ENCODE data around the gene PHF21A. TPM values are rescaled to one million over a fixed set of nuclear protein-coding genes. Genes with fewer than 3 reads are reported as not detected.

Gene PHF21A
- total RNA-seq, 4 donors from 2014 or later, result 28.5 to 53.9 (median 42.2) TPM

DNA sequence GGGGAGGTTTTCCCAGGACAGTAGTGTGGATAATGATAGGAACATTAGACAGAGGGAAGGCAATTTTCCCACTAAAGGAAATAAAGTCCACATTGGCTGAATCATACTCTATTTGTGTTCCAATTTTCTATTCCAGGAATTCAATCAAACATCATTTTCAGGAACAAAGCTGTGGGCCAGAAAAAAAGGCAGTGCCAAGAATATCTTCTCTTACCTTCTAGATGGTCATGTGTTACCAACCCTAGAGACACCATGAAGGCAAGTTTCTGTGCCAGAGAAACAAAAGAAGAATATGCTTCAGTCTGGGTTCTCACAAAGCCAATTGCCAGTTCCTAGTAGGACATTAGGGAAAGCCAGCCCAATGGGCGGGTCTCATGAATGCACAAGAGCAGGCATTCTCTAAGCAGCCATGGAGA lies 171.3 kb downstream of the PHF21A start:
- peaks cover 0 to 89% of the 10 kb centered on the region in 2 donors for H3K36me3 ChIP-seq
- H3K27ac ChIP-seq, result no peak overlapping the region
- ATAC-seq, result peak; percentile 34
- no peaks in the 10 kb centered on the region for H3K4me1 ChIP-seq
- WGBS, 2 donors (ENCODE audit: low coverage in 1 of 2), result 71% methylated on average over 1 of the region's 1 CpG; no CpG with 5 or more reads in 1 of the 2 donors
- no peaks in the 10 kb centered on the region for H3K9me3 ChIP-seq
- H3K27me3 ChIP-seq, result no peaks in the 10 kb centered on the region
- no peak overlapping the region for H3K4me3 ChIP-seq
- TF ChIP-seq POLR2AphosphoS5 (IDR thresholded peaks at IDR 0.05) (no peak), POLR2A (IDR thresholded peaks at IDR 0.05) (no peak), EP300 (IDR thresholded peaks at IDR 0.05) (no peak)
- TF ChIP-seq, protein P1, sequence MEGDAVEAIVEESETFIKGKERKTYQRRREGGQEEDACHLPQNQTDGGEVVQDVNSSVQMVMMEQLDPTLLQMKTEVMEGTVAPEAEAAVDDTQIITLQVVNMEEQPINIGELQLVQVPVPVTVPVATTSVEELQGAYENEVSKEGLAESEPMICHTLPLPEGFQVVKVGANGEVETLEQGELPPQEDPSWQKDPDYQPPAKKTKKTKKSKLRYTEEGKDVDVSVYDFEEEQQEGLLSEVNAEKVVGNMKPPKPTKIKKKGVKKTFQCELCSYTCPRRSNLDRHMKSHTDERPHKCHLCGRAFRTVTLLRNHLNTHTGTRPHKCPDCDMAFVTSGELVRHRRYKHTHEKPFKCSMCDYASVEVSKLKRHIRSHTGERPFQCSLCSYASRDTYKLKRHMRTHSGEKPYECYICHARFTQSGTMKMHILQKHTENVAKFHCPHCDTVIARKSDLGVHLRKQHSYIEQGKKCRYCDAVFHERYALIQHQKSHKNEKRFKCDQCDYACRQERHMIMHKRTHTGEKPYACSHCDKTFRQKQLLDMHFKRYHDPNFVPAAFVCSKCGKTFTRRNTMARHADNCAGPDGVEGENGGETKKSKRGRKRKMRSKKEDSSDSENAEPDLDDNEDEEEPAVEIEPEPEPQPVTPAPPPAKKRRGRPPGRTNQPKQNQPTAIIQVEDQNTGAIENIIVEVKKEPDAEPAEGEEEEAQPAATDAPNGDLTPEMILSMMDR (IDR thresholded peaks at IDR 0.05), result no peak

DNA sequence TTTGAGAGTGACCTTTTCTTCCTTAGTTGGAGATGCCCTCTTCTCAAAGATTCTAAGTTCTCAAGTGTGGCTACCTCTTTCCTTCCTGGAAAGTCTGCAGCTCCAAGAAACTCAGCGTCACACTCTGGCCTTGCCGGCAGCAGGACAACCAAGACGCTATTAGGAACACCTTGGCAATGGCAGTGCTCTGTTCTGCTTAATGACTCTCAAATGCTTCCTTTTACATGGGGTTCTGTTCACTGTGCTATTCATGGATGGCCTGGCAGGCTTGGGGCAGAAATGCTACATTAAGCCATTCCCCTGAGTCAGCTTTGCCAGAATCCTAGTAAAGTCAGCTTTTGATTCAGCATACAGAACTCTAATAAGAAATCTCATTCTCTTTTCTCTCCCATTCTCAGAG lies 172.9 kb downstream of the PHF21A start:
- TF ChIP-seq, protein P1 (IDR thresholded peaks at IDR 0.05), result no peak
- TF ChIP-seq EP300 (IDR thresholded peaks at IDR 0.05) (no peak), POLR2A (IDR thresholded peaks at IDR 0.05) (no peak)
- no peaks in the 10 kb centered on the region for H3K9me3 ChIP-seq
- no peak for ATAC-seq

DNA sequence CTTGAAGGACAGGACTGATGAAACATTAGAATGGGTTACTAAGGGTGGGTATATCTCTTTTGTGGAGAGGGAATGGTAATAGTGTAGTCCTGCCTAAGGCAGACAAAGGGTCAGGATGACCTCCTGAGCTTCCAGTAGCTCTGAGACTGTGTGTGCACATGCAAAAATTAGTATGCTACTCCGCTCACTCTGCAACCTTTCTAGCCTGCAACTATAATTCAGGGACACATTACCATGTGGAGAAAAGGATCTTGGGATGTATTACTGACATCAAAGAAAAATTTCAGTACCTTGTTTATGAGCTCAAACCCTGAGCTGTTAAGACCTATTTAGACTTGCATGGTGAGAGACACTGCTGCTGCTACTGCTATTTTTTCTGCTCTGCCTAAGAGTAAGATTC lies 173.4 kb downstream of the PHF21A start:
- Histone ChIP-seq H3K36me3 (peaks cover 0 to 100% of the 10 kb centered on the region in 2 donors), H3K4me1 (no peaks in the 10 kb centered on the region), H3K4me3 (no peak overlapping the region), H3K9me3 (no peaks in the 10 kb centered on the region), H3K27ac (no peak overlapping the region), H3K27me3 (no peaks in the 10 kb centered on the region)
- WGBS, 2 donors (ENCODE audit: low coverage in 1 of 2), result 75 to 83% methylated on average over 1 of the region's 1 CpG
- ATAC-seq, result no peak
- TF ChIP-seq, protein P1 (IDR thresholded peaks at IDR 0.05), result no peak
- TF ChIP-seq POLR2AphosphoS5 (IDR thresholded peaks at IDR 0.05), result no peak

More for the DNA sequence above, 172.9 kb downstream of the PHF21A start:
- Histone ChIP-seq H3K27me3 (no peaks in the 10 kb centered on the region), H3K4me1 (no peaks in the 10 kb centered on the region), H3K27ac (no peak overlapping the region), H3K36me3 (peaks cover 0 to 99% of the 10 kb centered on the region in 2 donors), H3K4me3 (no peak overlapping the region)
- no CpG with 5 or more reads among the region's 3 CpGs for WGBS, 2 donors (ENCODE audit: low coverage in 1 of 2)

DNA sequence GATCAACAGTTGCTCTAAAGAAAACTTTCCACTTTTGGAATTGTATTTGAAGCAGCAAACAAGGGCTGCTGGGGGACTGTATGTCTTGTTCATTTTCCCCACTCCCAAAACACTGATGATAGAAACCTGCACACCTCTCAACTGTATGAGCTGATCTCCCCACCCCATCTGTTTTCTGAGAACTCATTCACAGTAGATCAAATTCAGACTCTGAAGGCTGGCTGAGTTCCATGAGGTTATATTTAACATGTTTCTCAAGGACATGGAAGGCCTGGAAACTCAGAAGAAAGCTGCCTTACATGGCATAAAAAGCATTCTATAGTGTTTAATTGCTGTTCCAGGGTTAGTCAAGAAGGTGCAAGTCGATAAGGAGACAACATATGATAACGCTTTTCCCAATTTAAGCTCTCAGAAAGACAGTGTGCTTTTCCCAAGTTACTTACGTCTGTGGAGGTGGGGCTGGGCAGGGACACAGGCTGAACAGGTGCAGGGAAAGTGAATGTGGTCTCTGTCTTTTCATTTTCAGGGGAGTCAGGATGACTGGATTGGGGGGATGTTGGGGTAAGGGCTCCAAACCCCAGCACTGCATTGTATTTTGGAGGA lies 175.8 kb downstream of the PHF21A start:
- Histone ChIP-seq H3K27ac (no peak overlapping the region), H3K9me3 (no peaks in the 10 kb centered on the region), H3K4me3 (no peak overlapping the region), H3K36me3 (peaks cover 0 to 99% of the 10 kb centered on the region in 2 donors), H3K4me1 (no peaks in the 10 kb centered on the region), H3K27me3 (no peaks in the 10 kb centered on the region)
- ATAC-seq, result no peak
- WGBS, 2 donors (ENCODE audit: low coverage in 1 of 2), result 75% methylated on average over 3 of the region's 3 CpGs; no CpG with 5 or more reads in 1 of the 2 donors
- TF ChIP-seq POLR2A (IDR thresholded peaks at IDR 0.05), result no peak
- no peak for TF ChIP-seq EP300 (IDR thresholded peaks at IDR 0.05)
- TF ChIP-seq POLR2AphosphoS5 (IDR thresholded peaks at IDR 0.05), result no peak
- TF ChIP-seq, protein P1 (IDR thresholded peaks at IDR 0.05), result no peak

DNA sequence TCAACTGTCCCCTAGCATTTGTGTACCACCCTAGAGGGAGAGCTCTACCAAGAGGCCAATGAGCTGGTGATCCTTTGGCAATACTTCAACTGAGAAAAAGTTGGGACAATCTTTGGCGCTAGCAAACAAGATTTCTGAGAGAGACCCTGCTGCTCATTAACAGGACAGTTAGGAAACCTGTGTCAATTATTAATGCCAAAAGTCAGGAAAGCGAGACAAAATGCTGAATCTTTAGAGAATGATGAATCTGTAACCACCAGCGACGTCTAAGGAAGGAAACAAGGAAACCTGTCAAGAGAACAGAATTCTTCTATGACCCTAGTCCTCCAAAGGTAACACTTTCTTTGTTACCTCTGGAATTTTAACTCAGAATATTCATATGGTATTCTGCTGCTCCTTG lies 178.9 kb downstream of the PHF21A start:
- no peaks in the 10 kb centered on the region for H3K27me3 ChIP-seq
- WGBS, 2 donors (ENCODE audit: low coverage in 1 of 2), result 92% methylated on average over 4 of the region's 4 CpGs
- no peaks in the 10 kb centered on the region for H3K4me1 ChIP-seq
- no peak overlapping the region for H3K27ac ChIP-seq
- ATAC-seq, result no peak
- TF ChIP-seq, protein P1 (IDR thresholded peaks at IDR 0.05), result no peak
- no peak for TF ChIP-seq POLR2AphosphoS5 (IDR thresholded peaks at IDR 0.05)
- TF ChIP-seq POLR2A (IDR thresholded peaks at IDR 0.05), result no peak
- TF ChIP-seq EP300 (IDR thresholded peaks at IDR 0.05), result no peak
- no peak overlapping the region for H3K4me3 ChIP-seq
- H3K9me3 ChIP-seq, result no peaks in the 10 kb centered on the region
- peaks cover 0 to 88% of the 10 kb centered on the region in 2 donors for H3K36me3 ChIP-seq

Data from gastroesophageal sphincter (tissue), 4 donors.